ENCODE measurements around the gene MTMR2. TPM values are rescaled to one million over a fixed set of nuclear protein-coding genes. Genes with fewer than 3 reads are reported as not detected.

The MTMR2 gene
- total and polyA plus RNA-seq, 2 of the 13 experiments (the other 11 are each of a cell fraction or from before 2014, with no cell fraction given): 12.7 to 22.3 TPM

DNA sequence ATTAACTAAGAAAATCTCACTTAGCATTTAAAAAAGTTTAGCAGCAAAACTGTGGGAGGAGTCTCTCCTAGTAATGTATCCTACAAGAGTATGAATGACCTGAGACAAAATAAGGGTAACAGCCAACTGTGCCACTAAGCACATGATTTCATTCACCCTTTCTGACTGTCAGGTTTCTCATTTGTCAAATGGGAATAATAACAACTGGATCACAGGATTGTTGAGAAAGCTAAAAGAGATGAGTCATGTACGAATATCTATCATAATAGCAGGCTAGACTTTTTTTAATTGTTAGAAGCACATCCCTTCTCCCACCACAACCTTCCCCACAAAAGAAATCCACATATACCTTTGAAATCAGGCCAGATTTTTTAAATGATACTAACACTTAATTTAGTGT, 39.5 kb downstream of the MTMR2 start (continued):
- TF ChIP-seq, protein P1, sequence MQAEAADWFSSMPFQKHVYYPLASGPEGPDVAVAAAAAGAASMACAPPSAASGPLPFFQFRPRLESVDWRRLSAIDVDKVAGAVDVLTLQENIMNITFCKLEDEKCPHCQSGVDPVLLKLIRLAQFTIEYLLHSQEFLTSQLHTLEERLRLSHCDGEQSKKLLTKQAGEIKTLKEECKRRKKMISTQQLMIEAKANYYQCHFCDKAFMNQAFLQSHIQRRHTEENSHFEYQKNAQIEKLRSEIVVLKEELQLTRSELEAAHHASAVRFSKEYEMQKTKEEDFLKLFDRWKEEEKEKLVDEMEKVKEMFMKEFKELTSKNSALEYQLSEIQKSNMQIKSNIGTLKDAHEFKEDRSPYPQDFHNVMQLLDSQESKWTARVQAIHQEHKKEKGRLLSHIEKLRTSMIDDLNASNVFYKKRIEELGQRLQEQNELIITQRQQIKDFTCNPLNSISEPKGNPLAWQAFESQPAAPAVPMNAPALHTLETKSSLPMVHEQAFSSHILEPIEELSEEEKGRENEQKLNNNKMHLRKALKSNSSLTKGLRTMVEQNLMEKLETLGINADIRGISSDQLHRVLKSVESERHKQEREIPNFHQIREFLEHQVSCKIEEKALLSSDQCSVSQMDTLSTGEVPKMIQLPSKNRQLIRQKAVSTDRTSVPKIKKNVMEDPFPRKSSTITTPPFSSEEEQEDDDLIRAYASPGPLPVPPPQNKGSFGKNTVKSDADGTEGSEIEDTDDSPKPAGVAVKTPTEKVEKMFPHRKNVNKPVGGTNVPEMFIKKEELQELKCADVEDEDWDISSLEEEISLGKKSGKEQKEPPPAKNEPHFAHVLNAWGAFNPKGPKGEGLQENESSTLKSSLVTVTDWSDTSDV (CRISPR knock-in tag; IDR thresholded peaks at IDR 0.05): no peak
- TF ChIP-seq ZNF619 (CRISPR knock-in tag; IDR thresholded peaks at IDR 0.05): no peak

DNA sequence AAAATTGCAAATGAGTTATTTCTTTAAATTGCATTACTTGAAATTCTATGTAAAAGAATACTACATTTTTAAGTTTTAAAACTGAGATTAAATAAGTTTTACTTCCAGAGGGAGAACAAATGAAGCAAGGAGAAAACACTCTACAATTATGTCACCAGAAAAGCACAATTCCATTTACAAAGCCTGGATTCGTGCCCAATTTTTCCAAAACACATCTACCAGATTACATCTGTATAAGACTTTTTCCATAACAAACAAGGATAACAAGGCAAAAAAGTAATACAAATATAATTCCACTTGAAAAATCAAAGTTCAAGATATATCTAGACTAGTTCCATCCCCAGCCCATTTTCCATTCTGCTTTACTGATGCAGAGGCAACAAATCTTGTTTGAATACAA, 40.5 kb downstream of the MTMR2 start:
- H4K20me1 ChIP-seq (ENCODE audit: insufficient read depth, low read length): no peaks in the 10 kb centered on the region
- no peak overlapping the region for H2AFZ ChIP-seq (ENCODE audit: low read length)
- intact Hi-C loops (cut with micrococcal nuclease; ENCODE audit: unreplicated experiment): no loop called here
- BruUV-seq (replicated peaks): no TSS peak
- H3K27ac ChIP-seq (ENCODE audit: extremely low read length, insufficient read depth, low read length): no peak overlapping the region
- FAIRE-seq (no peak), DNase-seq (ENCODE audit: low spot score) (no peak), ATAC-seq (no peak)
- in situ Hi-C loops (cut with HindIII; ENCODE audit: extremely low pct_ligation_motif_present, low pct_unique_long_range_greater_than_20kb): no loop called here
- ChIA-PET CTCF (ENCODE audit: low intra/inter-chr PET ratio, low total read pairs) (no interaction called here), POLR2A (no interaction called here)
- H3K4me3 ChIP-seq (replicated peaks in 1 of 3; ENCODE audit: insufficient read depth in 1 of 3, low read depth in 2 of 3, low read length in 3 of 3): no peak overlapping the region
- H3K27me3 ChIP-seq (ENCODE audit: control insufficient read depth in 1 of 2, insufficient read depth in 2 of 2, low read length in 2 of 2): no peaks in the 10 kb centered on the region
- WGBS (ENCODE audit: low lambda C conversion rate): 95% methylated on average over 1 of the region's 1 CpG
- peaks cover 0 to 13% of the 10 kb centered on the region in 2 experiments; a peak in 4 of 5 replicates for H3K36me3 ChIP-seq (replicated peaks in 1 of 2; ENCODE audit: control insufficient read depth in 1 of 2, insufficient read depth in 2 of 2, low read length in 2 of 2)
- H3K4me2 ChIP-seq (ENCODE audit: low read depth, low read length): no peak overlapping the region
- no peaks in the 10 kb centered on the region for H3K9me3 ChIP-seq (ENCODE audit: low read length)
- TF ChIP-seq ZNF263 (CRISPR knock-in tag; IDR thresholded peaks at IDR 0.05): no peak
- TF ChIP-seq CREM (IDR thresholded peaks at IDR 0.05): no peak
- TF ChIP-seq CREM (CRISPR knock-in tag; IDR thresholded peaks at IDR 0.05): no peak
- no peak for TF ChIP-seq ZBTB7B (CRISPR knock-in tag; IDR thresholded peaks at IDR 0.05)
- TF ChIP-seq, protein P2, sequence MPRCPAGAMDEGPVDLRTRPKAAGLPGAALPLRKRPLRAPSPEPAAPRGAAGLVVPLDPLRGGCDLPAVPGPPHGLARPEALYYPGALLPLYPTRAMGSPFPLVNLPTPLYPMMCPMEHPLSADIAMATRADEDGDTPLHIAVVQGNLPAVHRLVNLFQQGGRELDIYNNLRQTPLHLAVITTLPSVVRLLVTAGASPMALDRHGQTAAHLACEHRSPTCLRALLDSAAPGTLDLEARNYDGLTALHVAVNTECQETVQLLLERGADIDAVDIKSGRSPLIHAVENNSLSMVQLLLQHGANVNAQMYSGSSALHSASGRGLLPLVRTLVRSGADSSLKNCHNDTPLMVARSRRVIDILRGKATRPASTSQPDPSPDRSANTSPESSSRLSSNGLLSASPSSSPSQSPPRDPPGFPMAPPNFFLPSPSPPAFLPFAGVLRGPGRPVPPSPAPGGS (CRISPR knock-in tag; IDR thresholded peaks at IDR 0.05): no peak
- H3K4me1 ChIP-seq (ENCODE audit: insufficient read depth, low read length): no peaks in the 10 kb centered on the region
- H3K9ac ChIP-seq (ENCODE audit: insufficient read depth, low read depth, low read length): no peak overlapping the region
- H3K79me2 ChIP-seq (ENCODE audit: insufficient read depth, low read length): no peaks in the 10 kb centered on the region

Measured in HepG2 (cell line).